ENCODE results near the gene IFT172.

- TF ChIP-seq EP300 (IDR thresholded peaks at IDR 0.05): no peak
- TF ChIP-seq POLR2A (IDR thresholded peaks at IDR 0.05; ENCODE audit: low read depth): no peak
- peak in 1 of 3 experiments; percentile 21 for TF ChIP-seq CTCF (IDR thresholded peaks at IDR 0.05)
- TF ChIP-seq POLR2AphosphoS5 (IDR thresholded peaks at IDR 0.05): peak in 1 of 2 donors; percentile 4
These were observed 47.3 kb downstream of the IFT172 start, which contains the start of gene KRTCAP3 for GRCh38 chr2:27441958-27442919.

Measured in esophagus muscularis mucosa (tissue), 4 donors.